ENCODE results near the gene SPRED1.
"Not testable (repeated sequence)": the region's sequence is repeated elsewhere in the genome, so short reads cannot be mapped to it uniquely, and the experiment has no call there.

Gene SPRED1

GRCh38 chr15:38226608-38227266 is 25.9 kb upstream of the SPRED1 start:
- Histone ChIP-seq H3K4ac (ENCODE audit: low read depth, low read length) (no peak overlapping the region), H3K27ac (ENCODE audit: low read depth, low read length) (no peak overlapping the region), H3K18ac (ENCODE audit: low read length) (no peak overlapping the region), H3K79me1 (ENCODE audit: low read length) (no peaks in the 10 kb centered on the region), H2BK15ac (replicated peaks; ENCODE audit: low read depth) (no peak overlapping the region), H4K5ac (ENCODE audit: low read length) (no peak overlapping the region), H2BK120ac (ENCODE audit: low read depth, low read length) (no peak overlapping the region), H3K4me3 (ENCODE audit: low read length) (no peak overlapping the region), H3K27me3 (ENCODE audit: insufficient read depth, low read length, poor library complexity) (no peaks in the 10 kb centered on the region), H3K4me1 (ENCODE audit: control insufficient read depth, low read depth, low read length) (no peaks in the 10 kb centered on the region), H4K8ac (ENCODE audit: low read depth, low read length) (no peak overlapping the region), H2AK5ac (ENCODE audit: low read length) (no peak overlapping the region), H3K4me2 (ENCODE audit: low read length) (no peak overlapping the region), H3K56ac (ENCODE audit: low read length) (no peak overlapping the region), H2BK5ac (ENCODE audit: low read length) (no peak overlapping the region), H3K36me3 (ENCODE audit: control insufficient read depth, insufficient read depth, low read length) (no peaks in the 10 kb centered on the region), H3K79me2 (ENCODE audit: control insufficient read depth, insufficient read depth, low read length) (no peaks in the 10 kb centered on the region), H3K9ac (ENCODE audit: low read length) (no peak overlapping the region), H3K23ac (ENCODE audit: low read length) (no peak overlapping the region)
- no peak for DNase-seq
- WGBS (ENCODE audit: extremely low coverage, insufficient coverage, low lambda C conversion rate): no CpG with 5 or more reads among the region's 4 CpGs

- no peaks in the 10 kb centered on the region for H3K79me1 ChIP-seq (ENCODE audit: low read length)
Observed at GRCh38 chr15:38227941-38228340, 24.7 kb upstream of the SPRED1 start.

GRCh38 chr15:38228618-38229017 is 24.0 kb upstream of the SPRED1 start:
- DNase-seq: no peak
- Histone ChIP-seq H4K8ac (ENCODE audit: low read depth, low read length) (no peak overlapping the region), H4K5ac (ENCODE audit: low read length) (no peak overlapping the region), H3K56ac (ENCODE audit: low read length) (no peak overlapping the region), H3K23ac (ENCODE audit: low read length) (no peak overlapping the region), H3K4me3 (ENCODE audit: low read length) (no peak overlapping the region), H3K36me3 (ENCODE audit: control insufficient read depth, insufficient read depth, low read length) (no peaks in the 10 kb centered on the region), H2AK5ac (ENCODE audit: low read length) (no peak overlapping the region), H3K79me1 (ENCODE audit: low read length) (no peaks in the 10 kb centered on the region), H3K4ac (ENCODE audit: low read depth, low read length) (no peak overlapping the region), H3K79me2 (ENCODE audit: control insufficient read depth, insufficient read depth, low read length) (no peaks in the 10 kb centered on the region), H3K9ac (ENCODE audit: low read length) (no peak overlapping the region), H3K27ac (ENCODE audit: low read depth, low read length) (no peak overlapping the region), H3K18ac (ENCODE audit: low read length) (no peak overlapping the region), H3K4me1 (ENCODE audit: control insufficient read depth, low read depth, low read length) (no peaks in the 10 kb centered on the region), H2BK120ac (ENCODE audit: low read depth, low read length) (no peak overlapping the region), H2BK5ac (ENCODE audit: low read length) (no peak overlapping the region), H3K27me3 (ENCODE audit: insufficient read depth, low read length, poor library complexity) (no peaks in the 10 kb centered on the region), H2BK15ac (replicated peaks; ENCODE audit: low read depth) (no peak overlapping the region), H3K4me2 (ENCODE audit: low read length) (no peak overlapping the region)
- no CpG with 5 or more reads among the region's 1 CpG for WGBS (ENCODE audit: extremely low coverage, insufficient coverage, low lambda C conversion rate)

More at GRCh38 chr15:38227941-38228340, 24.7 kb upstream of the SPRED1 start:
- H4K8ac ChIP-seq (ENCODE audit: low read depth, low read length): no peak overlapping the region
- H3K79me2 ChIP-seq (ENCODE audit: control insufficient read depth, insufficient read depth, low read length): no peaks in the 10 kb centered on the region
- H3K4me1 ChIP-seq (ENCODE audit: control insufficient read depth, low read depth, low read length): no peaks in the 10 kb centered on the region
- H3K9ac ChIP-seq (ENCODE audit: low read length): no peak overlapping the region
- no peaks in the 10 kb centered on the region for H3K36me3 ChIP-seq (ENCODE audit: control insufficient read depth, insufficient read depth, low read length)
- H2BK15ac ChIP-seq (replicated peaks; ENCODE audit: low read depth): no peak overlapping the region
- no peak overlapping the region for H3K18ac ChIP-seq (ENCODE audit: low read length)
- no peak overlapping the region for H3K4me3 ChIP-seq (ENCODE audit: low read length)
- H3K56ac ChIP-seq (ENCODE audit: low read length): no peak overlapping the region
- H3K27ac ChIP-seq (ENCODE audit: low read depth, low read length): no peak overlapping the region
- H3K23ac ChIP-seq (ENCODE audit: low read length): no peak overlapping the region
- no peak overlapping the region for H4K5ac ChIP-seq (ENCODE audit: low read length)
- H2BK120ac ChIP-seq (ENCODE audit: low read depth, low read length): no peak overlapping the region
- H2BK5ac ChIP-seq (ENCODE audit: low read length): no peak overlapping the region
- no peak overlapping the region for H3K4me2 ChIP-seq (ENCODE audit: low read length)
- H3K27me3 ChIP-seq (ENCODE audit: insufficient read depth, low read length, poor library complexity): no peaks in the 10 kb centered on the region
- DNase-seq: no peak
- H3K4ac ChIP-seq (ENCODE audit: low read depth, low read length): no peak overlapping the region
- no peak overlapping the region for H2AK5ac ChIP-seq (ENCODE audit: low read length)

- H4K5ac ChIP-seq (ENCODE audit: low read length): no peak overlapping the region
- no peak overlapping the region for H3K23ac ChIP-seq (ENCODE audit: low read length)
- H3K79me2 ChIP-seq (ENCODE audit: control insufficient read depth, insufficient read depth, low read length): no peaks in the 10 kb centered on the region
- no peak overlapping the region for H3K9ac ChIP-seq (ENCODE audit: low read length)
- H2BK120ac ChIP-seq (ENCODE audit: low read depth, low read length): no peak overlapping the region
- no CpG with 5 or more reads among the region's 3 CpGs for WGBS (ENCODE audit: extremely low coverage, insufficient coverage, low lambda C conversion rate)
- H3K36me3 ChIP-seq (ENCODE audit: control insufficient read depth, insufficient read depth, low read length): no peaks in the 10 kb centered on the region
- H4K8ac ChIP-seq (ENCODE audit: low read depth, low read length): no peak overlapping the region
- H2BK5ac ChIP-seq (ENCODE audit: low read length): no peak overlapping the region
- H3K56ac ChIP-seq (ENCODE audit: low read length): no peak overlapping the region
- H3K4me2 ChIP-seq (ENCODE audit: low read length): no peak overlapping the region
- H3K27ac ChIP-seq (ENCODE audit: low read depth, low read length): no peak overlapping the region
- H3K18ac ChIP-seq (ENCODE audit: low read length): no peak overlapping the region
- no peaks in the 10 kb centered on the region for H3K4me1 ChIP-seq (ENCODE audit: control insufficient read depth, low read depth, low read length)
- no peaks in the 10 kb centered on the region for H3K27me3 ChIP-seq (ENCODE audit: insufficient read depth, low read length, poor library complexity)
- no peak for DNase-seq
- H3K4ac ChIP-seq (ENCODE audit: low read depth, low read length): no peak overlapping the region
- H2BK15ac ChIP-seq (replicated peaks; ENCODE audit: low read depth): no peak overlapping the region
- H3K4me3 ChIP-seq (ENCODE audit: low read length): no peak overlapping the region
- no peaks in the 10 kb centered on the region for H3K79me1 ChIP-seq (ENCODE audit: low read length)
- no peak overlapping the region for H2AK5ac ChIP-seq (ENCODE audit: low read length)
Observed at GRCh38 chr15:38229705-38230310, 22.8 kb upstream of the SPRED1 start.

- no peak overlapping the region for H3K27ac ChIP-seq (ENCODE audit: low read depth, low read length)
- no peaks in the 10 kb centered on the region for H3K79me2 ChIP-seq (ENCODE audit: control insufficient read depth, insufficient read depth, low read length)
- no peak overlapping the region for H2BK15ac ChIP-seq (replicated peaks; ENCODE audit: low read depth)
- H3K4me3 ChIP-seq (ENCODE audit: low read length): no peak overlapping the region
- H4K8ac ChIP-seq (ENCODE audit: low read depth, low read length): no peak overlapping the region
- no peak overlapping the region for H3K18ac ChIP-seq (ENCODE audit: low read length)
- no peak overlapping the region for H3K56ac ChIP-seq (ENCODE audit: low read length)
- no peak overlapping the region for H3K4me2 ChIP-seq (ENCODE audit: low read length)
- no peak overlapping the region for H2BK5ac ChIP-seq (ENCODE audit: low read length)
- no peaks in the 10 kb centered on the region for H3K36me3 ChIP-seq (ENCODE audit: control insufficient read depth, insufficient read depth, low read length)
- H4K5ac ChIP-seq (ENCODE audit: low read length): no peak overlapping the region
- no peak overlapping the region for H3K9ac ChIP-seq (ENCODE audit: low read length)
- H2AK5ac ChIP-seq (ENCODE audit: low read length): no peak overlapping the region
- H3K27me3 ChIP-seq (ENCODE audit: insufficient read depth, low read length, poor library complexity): no peaks in the 10 kb centered on the region
- WGBS (ENCODE audit: extremely low coverage, insufficient coverage, low lambda C conversion rate): no CpG with 5 or more reads among the region's 5 CpGs
- DNase-seq: no peak
- no peak overlapping the region for H2BK120ac ChIP-seq (ENCODE audit: low read depth, low read length)
- H3K23ac ChIP-seq (ENCODE audit: low read length): no peak overlapping the region
- no peaks in the 10 kb centered on the region for H3K79me1 ChIP-seq (ENCODE audit: low read length)
- no peaks in the 10 kb centered on the region for H3K4me1 ChIP-seq (ENCODE audit: control insufficient read depth, low read depth, low read length)
- H3K4ac ChIP-seq (ENCODE audit: low read depth, low read length): no peak overlapping the region
Observed at GRCh38 chr15:38231436-38231835, 21.2 kb upstream of the SPRED1 start.

- not testable (repeated sequence) for H2BK15ac ChIP-seq (replicated peaks; ENCODE audit: low read depth); H3K27me3 ChIP-seq (ENCODE audit: insufficient read depth, low read length, poor library complexity); H2BK120ac ChIP-seq (ENCODE audit: low read depth, low read length); H3K4me2 ChIP-seq (ENCODE audit: low read length); H2AK5ac ChIP-seq (ENCODE audit: low read length); H3K56ac ChIP-seq (ENCODE audit: low read length); H4K8ac ChIP-seq (ENCODE audit: low read depth, low read length); H3K9ac ChIP-seq (ENCODE audit: low read length); H3K36me3 ChIP-seq (ENCODE audit: control insufficient read depth, insufficient read depth, low read length); H4K5ac ChIP-seq (ENCODE audit: low read length); DNase-seq; H3K79me1 ChIP-seq (ENCODE audit: low read length); H3K4me1 ChIP-seq (ENCODE audit: control insufficient read depth, low read depth, low read length); H2BK5ac ChIP-seq (ENCODE audit: low read length); H3K23ac ChIP-seq (ENCODE audit: low read length); H3K27ac ChIP-seq (ENCODE audit: low read depth, low read length); H3K79me2 ChIP-seq (ENCODE audit: control insufficient read depth, insufficient read depth, low read length); H3K4ac ChIP-seq (ENCODE audit: low read depth, low read length); H3K18ac ChIP-seq (ENCODE audit: low read length); H3K4me3 ChIP-seq (ENCODE audit: low read length)
- WGBS (ENCODE audit: extremely low coverage, insufficient coverage, low lambda C conversion rate): no CpG with 5 or more reads among the region's 9 CpGs
Observed at GRCh38 chr15:38237021-38237420, 15.6 kb upstream of the SPRED1 start.
